ENCODE results near the gene SLC35F1.

Gene SLC35F1

GRCh38 chr6:118174071-118174470, 267.0 kb downstream of the SLC35F1 start:
- no peak overlapping the region for H3K4me3 ChIP-seq (ENCODE audit: low read depth, low read length)
- no peak for TF ChIP-seq CTCF (IDR thresholded peaks at IDR 0.05; ENCODE audit: low read depth, low read length)

- H3K4me3 ChIP-seq (ENCODE audit: low read depth, low read length): no peak overlapping the region
- no peak for TF ChIP-seq CTCF (IDR thresholded peaks at IDR 0.05; ENCODE audit: low read depth, low read length)
These were observed 270.7 kb downstream of the SLC35F1 start for GRCh38 chr6:118177720-118178119.

GRCh38 chr6:118179048-118179447, 272.0 kb downstream of the SLC35F1 start:
- no peak for TF ChIP-seq CTCF (IDR thresholded peaks at IDR 0.05; ENCODE audit: low read depth, low read length)
- H3K4me3 ChIP-seq (ENCODE audit: low read depth, low read length): no peak overlapping the region

GRCh38 chr6:118186672-118187567, 279.9 kb downstream of the SLC35F1 start:
- TF ChIP-seq CTCF (IDR thresholded peaks at IDR 0.05; ENCODE audit: low read depth, low read length): no peak
- no peak overlapping the region for H3K4me3 ChIP-seq (ENCODE audit: low read depth, low read length)

GRCh38 chr6:118187568-118188164, 280.6 kb downstream of the SLC35F1 start:
- no peak for TF ChIP-seq CTCF (IDR thresholded peaks at IDR 0.05; ENCODE audit: low read depth, low read length)
- no peak overlapping the region for H3K4me3 ChIP-seq (ENCODE audit: low read depth, low read length)

GRCh38 chr6:118188561-118188960, 281.5 kb downstream of the SLC35F1 start:
- H3K4me3 ChIP-seq (ENCODE audit: low read depth, low read length): no peak overlapping the region
- TF ChIP-seq CTCF (IDR thresholded peaks at IDR 0.05; ENCODE audit: low read depth, low read length): no peak

GRCh38 chr6:118197539-118197938, 290.5 kb downstream of the SLC35F1 start:
- H3K4me3 ChIP-seq (ENCODE audit: low read depth, low read length): no peak overlapping the region
- no peak for TF ChIP-seq CTCF (IDR thresholded peaks at IDR 0.05; ENCODE audit: low read depth, low read length)
